Natural killer cell (primary cell): ENCODE results near the gene OLFM1. TPM values are rescaled to one million over a fixed set of nuclear protein-coding genes. Genes with fewer than 3 reads are reported as not detected.

Source experiments
- ATAC-seq, 3 donors: fragments of 150-1000 bp in 2 of 3; fragments of 200-7000 bp in 1 of 3; cut with Tn5 transposase; 1 replicate in 1 of 3; 2 replicates in 2 of 3; pipeline ENCODE4 v1.10.0; 2021; ENCODE audit warnings: mild to moderate bottlenecking in 2 of 3, moderate library complexity in 2 of 3
- DNase-seq, 2 donors: peaks; one replicate each; pipeline versions ENCODE4 v3.0.0 to v3.0.0-alpha.2; 2013 to 2021; ENCODE audit warnings: mixed read lengths in 1 of 2
- H3K27ac ChIP-seq: one replicate; pipeline ENCODE4 v1.5.1; 2013; ENCODE audit warnings: mild to moderate bottlenecking, low read length
- H3K27me3 ChIP-seq: one replicate; pipeline ENCODE4 v1.6.1; 2013; ENCODE audit warnings: low read length; ENCODE audit not compliant: control insufficient read depth, insufficient read depth
- H3K36me3 ChIP-seq: one replicate; pipeline ENCODE4 v1.6.1; 2013; ENCODE audit warnings: low read length; ENCODE audit not compliant: control insufficient read depth, insufficient read depth
- H3K4me1 ChIP-seq: one replicate; pipeline ENCODE4 v1.6.1; 2013; ENCODE audit warnings: low read length; ENCODE audit not compliant: control insufficient read depth, insufficient read depth
- H3K4me3 ChIP-seq: one replicate; pipeline ENCODE4 v1.5.1; 2013; ENCODE audit warnings: low read length
- H3K9me3 ChIP-seq: one replicate; pipeline ENCODE4 v1.6.1; 2013; ENCODE audit warnings: low read length; ENCODE audit not compliant: control insufficient read depth, insufficient read depth
- H3K27ac Mint-ChIP-seq, 2 donors: one replicate each; pipeline ENCODE4 v1.8.0; 2022; ENCODE audit warnings: mild to moderate bottlenecking in 2 of 2, mixed read lengths in 2 of 2, moderate library complexity in 1 of 2
- H3K27me3 Mint-ChIP-seq, 2 donors: one replicate each; pipeline ENCODE4 v1.8.0; 2022; ENCODE audit warnings: low read depth in 2 of 2, mixed read lengths in 2 of 2
- H3K36me3 Mint-ChIP-seq: one replicate; pipeline ENCODE4 v1.8.0; 2022; ENCODE audit warnings: mixed read lengths
- H3K4me1 Mint-ChIP-seq, 2 donors: one replicate each; pipeline ENCODE4 v1.8.0; 2022; ENCODE audit warnings: mixed read lengths in 2 of 2
- H3K4me3 Mint-ChIP-seq: one replicate; pipeline ENCODE4 v1.8.0; 2022; ENCODE audit warnings: mild to moderate bottlenecking, moderate library complexity, mixed read lengths
- H3K9me3 Mint-ChIP-seq, 2 donors: one replicate each; pipeline ENCODE4 v1.8.0; 2022; ENCODE audit warnings: mixed read lengths in 2 of 2
- WGBS: methylation state at CpG from one replicate; pipeline ENCODE4 v1.1.7; 2013; ENCODE audit warnings: missing lambda C conversion rate; ENCODE audit not compliant: insufficient coverage; 5-methylcytosine and 5-hydroxymethylcytosine counted together
- intact Hi-C: fragments of 100-400 bp; cut with micrococcal nuclease; formaldehyde crosslinking; loops from one replicate; pipeline ENCODE4 v1.14.2; 2022
- total RNA-seq, 4 donors: library from RNA; stranded (reverse); fragments of 120-200 nt in 1 of 4; gene quantifications; one replicate each; pipeline versions ENCODE4 v1.2.3 to v1.2.4, GENCODE V29; 2013 to 2022
- TF ChIP-seq, protein P1 (sequence below): fragments of 200-600 bp; IDR thresholded peaks from one replicate; pipeline ENCODE4 v1.8.0; 2022; ENCODE audit warnings: antibody characterized with exemption

The OLFM1 gene
- total RNA-seq, 3 donors from 2014 or later (not counting 1 experiment from before 2014, with no cell fraction given), result 0.18 TPM; not detected in 2

DNA sequence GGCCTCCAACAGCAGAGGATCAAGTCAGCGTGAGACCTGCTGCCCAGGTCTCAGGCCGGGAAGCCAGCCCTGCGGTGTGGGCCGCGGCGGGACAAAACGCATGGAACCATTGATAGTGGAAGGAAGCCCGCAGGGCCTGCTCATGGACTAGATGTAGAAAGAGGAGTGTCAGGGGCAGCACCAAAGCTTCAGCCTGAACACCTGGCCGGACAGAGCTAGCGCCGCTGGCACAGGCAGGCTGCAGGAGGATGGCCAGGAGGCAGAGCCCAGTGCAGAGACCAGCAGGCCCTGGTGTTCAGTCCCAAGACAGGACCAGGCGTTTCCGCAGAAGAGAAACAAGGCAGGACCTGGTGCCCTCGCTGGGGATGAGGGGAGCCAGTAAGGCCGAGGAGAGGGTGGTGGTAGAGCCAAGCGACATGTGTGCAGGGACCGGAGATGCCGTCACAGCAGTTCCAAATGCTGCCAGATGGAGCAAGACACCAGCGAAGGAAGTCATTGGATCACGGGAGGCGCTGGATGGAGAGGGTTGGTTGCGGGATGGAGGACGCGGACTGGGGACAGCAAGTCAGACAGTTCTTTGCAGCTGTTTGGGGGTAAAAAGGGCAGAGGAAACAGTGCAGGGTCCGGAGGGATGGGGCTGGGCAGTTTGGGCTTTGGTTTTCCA is 42.1 kb upstream of the OLFM1 start:
- H3K4me1 Mint-ChIP-seq, result no peaks in the 10 kb centered on the region
- 89% methylated on average over 25 of the region's 25 CpGs for WGBS

GRCh38 chr9:135045928-135046738 is 41.3 kb upstream of the OLFM1 start:
- Mint-ChIP-seq H3K4me3 (no peak overlapping the region), H3K27ac (no peak overlapping the region), H3K27me3 (peaks cover 0 to 17% of the 10 kb centered on the region in 2 donors), H3K4me1 (no peaks in the 10 kb centered on the region), H3K36me3 (no peaks in the 10 kb centered on the region), H3K9me3 (no peaks in the 10 kb centered on the region)
- DNase-seq (no peak), ATAC-seq (no peak)
- H3K4me1 ChIP-seq, result no peaks in the 10 kb centered on the region
- intact Hi-C loops, result no loop called here
- no peaks in the 10 kb centered on the region for H3K9me3 ChIP-seq
- H3K36me3 ChIP-seq, result no peaks in the 10 kb centered on the region
- no peak overlapping the region for H3K27ac ChIP-seq
- no peaks in the 10 kb centered on the region for H3K27me3 ChIP-seq
- H3K4me3 ChIP-seq, result no peak overlapping the region
- WGBS, result 76% methylated on average over 18 of the region's 18 CpGs
- TF ChIP-seq, protein P1, sequence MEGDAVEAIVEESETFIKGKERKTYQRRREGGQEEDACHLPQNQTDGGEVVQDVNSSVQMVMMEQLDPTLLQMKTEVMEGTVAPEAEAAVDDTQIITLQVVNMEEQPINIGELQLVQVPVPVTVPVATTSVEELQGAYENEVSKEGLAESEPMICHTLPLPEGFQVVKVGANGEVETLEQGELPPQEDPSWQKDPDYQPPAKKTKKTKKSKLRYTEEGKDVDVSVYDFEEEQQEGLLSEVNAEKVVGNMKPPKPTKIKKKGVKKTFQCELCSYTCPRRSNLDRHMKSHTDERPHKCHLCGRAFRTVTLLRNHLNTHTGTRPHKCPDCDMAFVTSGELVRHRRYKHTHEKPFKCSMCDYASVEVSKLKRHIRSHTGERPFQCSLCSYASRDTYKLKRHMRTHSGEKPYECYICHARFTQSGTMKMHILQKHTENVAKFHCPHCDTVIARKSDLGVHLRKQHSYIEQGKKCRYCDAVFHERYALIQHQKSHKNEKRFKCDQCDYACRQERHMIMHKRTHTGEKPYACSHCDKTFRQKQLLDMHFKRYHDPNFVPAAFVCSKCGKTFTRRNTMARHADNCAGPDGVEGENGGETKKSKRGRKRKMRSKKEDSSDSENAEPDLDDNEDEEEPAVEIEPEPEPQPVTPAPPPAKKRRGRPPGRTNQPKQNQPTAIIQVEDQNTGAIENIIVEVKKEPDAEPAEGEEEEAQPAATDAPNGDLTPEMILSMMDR, result no peak

More for the DNA sequence above, 42.1 kb upstream of the OLFM1 start:
- peaks cover 0 to 17% of the 10 kb centered on the region in 2 donors for H3K27me3 Mint-ChIP-seq
- Histone ChIP-seq H3K36me3 (no peaks in the 10 kb centered on the region), H3K27ac (no peak overlapping the region), H3K9me3 (no peaks in the 10 kb centered on the region), H3K27me3 (no peaks in the 10 kb centered on the region), H3K4me1 (no peaks in the 10 kb centered on the region), H3K4me3 (no peak overlapping the region)
- H3K36me3 Mint-ChIP-seq, result no peaks in the 10 kb centered on the region
- H3K4me3 Mint-ChIP-seq, result no peak overlapping the region
- TF ChIP-seq, protein P1, result no peak
- intact Hi-C loops, result no loop called here
- no peaks in the 10 kb centered on the region for H3K9me3 Mint-ChIP-seq
- no peak for DNase-seq
- no peak overlapping the region for H3K27ac Mint-ChIP-seq
- ATAC-seq, result no peak

DNA sequence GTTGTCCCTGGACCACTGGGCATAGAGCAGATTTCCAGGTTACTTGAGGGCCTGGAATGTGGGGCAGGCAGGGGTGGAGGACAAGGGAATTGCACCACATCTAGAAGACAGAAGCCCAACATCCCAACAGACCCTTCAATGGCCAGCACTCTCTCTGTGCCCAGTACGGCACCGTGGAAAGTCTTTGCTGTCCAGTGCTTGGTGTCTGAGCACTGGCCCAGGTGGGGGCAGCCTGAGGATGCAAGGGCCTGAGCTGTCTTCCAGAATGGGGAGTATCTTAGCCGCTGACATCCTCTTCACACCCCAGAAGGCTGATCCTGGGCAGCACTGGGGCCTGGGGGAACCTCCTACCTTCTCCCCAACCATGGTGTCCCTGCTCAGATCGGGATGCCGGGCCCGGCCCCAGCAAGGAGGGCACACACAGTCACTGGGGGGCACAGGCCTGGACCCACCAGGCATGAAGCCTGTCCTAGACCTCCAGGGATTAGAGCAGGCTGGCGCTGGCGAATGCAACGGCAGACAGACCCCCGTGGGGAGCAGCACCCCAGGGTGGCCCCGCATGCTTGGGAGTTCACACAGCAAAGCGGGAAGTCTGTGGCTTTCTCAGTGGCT is 40.6 kb upstream of the OLFM1 start:
- Mint-ChIP-seq H3K27ac (no peak overlapping the region), H3K9me3 (no peaks in the 10 kb centered on the region), H3K27me3 (peaks cover 0 to 17% of the 10 kb centered on the region in 2 donors), H3K4me1 (no peaks in the 10 kb centered on the region), H3K36me3 (no peaks in the 10 kb centered on the region), H3K4me3 (no peak overlapping the region)
- Histone ChIP-seq H3K4me3 (no peak overlapping the region), H3K4me1 (no peaks in the 10 kb centered on the region), H3K9me3 (no peaks in the 10 kb centered on the region), H3K27ac (no peak overlapping the region), H3K36me3 (no peaks in the 10 kb centered on the region), H3K27me3 (no peaks in the 10 kb centered on the region)
- TF ChIP-seq, protein P1, result no peak
- DNase-seq (no peak), ATAC-seq (no peak)
- intact Hi-C loops, result no loop called here
- WGBS, result 58% methylated on average over 11 of the region's 12 CpGs
